ENCODE data around the gene FNDC3B.

Gene FNDC3B

DNA sequence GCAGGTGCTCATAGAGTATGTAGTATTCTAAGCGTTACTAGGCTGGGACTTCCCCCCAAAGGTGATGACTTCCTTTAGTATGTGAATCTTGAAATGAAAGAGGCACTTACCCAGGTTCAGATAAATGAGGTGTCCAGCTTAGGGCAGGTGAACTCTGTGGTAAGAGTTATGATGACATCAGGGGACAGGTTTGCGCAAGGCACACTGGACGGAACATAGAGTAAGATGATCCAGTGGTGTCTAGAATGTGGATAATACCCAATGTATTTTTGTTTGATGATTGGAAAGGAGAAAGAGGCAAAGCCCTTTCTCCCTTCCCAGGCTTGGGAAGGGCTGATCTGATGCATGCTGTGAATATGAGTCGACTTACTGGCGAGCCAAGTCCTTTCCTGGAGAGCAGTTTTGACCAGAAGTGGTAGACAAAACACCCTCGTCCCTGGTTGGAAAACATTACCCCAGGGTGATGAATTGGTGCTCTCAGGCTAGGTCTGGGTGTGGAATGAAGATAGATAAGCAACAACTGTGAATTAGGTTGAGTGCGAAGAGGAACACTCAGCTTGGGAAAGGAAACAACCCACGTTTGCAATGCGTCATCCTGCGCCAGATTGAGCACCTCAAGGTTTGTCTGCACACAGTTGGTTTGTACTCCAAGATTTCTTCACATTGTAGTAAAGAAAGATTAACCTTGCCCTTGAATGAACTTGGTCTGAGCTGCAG is 284.7 kb downstream of the FNDC3B start:
- no peak for DNase-seq

DNA sequence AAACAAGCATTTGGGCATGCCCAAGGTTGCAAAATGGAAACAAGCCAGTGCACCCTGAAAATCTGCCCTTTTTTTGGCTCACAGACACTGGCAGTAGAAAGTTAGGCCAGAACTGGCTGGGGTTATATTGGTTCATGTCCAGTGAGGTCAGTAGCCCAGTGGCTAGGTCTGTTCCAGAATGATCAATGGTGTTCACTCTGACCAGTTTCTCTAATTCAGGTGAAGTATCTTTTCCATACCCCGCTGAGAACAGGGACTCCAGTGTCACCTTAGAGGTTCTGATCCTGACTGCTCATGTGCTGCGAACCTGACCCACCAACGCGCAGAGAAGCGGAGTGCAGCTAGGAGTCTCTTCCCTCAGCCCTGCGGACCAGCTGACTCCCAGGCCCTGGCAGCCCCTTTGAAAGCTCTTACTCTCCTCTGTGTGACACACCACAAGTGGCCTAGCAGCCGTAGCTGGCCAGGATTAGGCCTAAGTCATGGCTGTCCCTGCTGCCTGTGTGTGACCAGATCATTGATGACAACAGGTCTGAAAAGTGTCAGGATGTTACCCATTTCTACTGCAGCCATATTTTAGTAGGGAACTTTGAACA is 285.3 kb downstream of the FNDC3B start:
- DNase-seq: no peak

DNA sequence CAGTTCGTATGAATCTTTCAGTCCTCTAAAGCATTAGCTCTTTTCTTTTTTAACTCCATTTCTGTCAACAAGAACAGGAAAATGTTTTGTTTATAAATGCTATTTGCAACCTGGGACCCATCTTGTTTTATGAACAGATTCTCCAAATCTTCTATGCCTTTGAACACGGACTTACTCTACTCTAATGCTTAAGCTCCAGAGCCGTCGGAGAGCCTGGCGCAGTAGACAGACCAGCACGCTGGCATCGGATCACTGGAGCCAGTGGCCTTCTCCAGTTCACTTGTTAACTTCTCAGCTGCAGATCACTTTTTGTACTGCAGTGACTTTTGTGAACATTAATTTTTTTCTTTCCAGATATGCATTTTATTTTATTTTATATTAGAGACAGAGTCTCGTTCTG is 286.1 kb downstream of the FNDC3B start:
- DNase-seq: no peak

DNA sequence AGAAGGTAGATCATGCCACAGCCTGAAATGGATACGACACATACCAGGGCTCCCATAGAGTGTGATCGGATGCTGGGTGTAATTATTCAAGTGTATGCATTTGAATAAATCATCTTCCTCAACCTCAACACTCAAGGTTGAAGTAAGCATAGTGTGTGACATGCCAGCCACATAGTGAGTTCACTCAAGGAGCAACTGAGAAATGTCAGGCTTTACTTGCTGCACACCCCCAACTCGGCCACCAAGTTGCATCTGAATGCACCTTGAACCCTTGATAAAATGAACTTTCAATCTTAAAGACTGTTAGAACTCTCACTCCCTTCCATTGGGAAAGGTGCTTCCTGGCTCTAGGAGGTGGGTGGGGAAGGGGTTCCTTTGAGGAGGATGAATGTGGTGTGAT is 287.6 kb downstream of the FNDC3B start:
- DNase-seq: no peak

DNA sequence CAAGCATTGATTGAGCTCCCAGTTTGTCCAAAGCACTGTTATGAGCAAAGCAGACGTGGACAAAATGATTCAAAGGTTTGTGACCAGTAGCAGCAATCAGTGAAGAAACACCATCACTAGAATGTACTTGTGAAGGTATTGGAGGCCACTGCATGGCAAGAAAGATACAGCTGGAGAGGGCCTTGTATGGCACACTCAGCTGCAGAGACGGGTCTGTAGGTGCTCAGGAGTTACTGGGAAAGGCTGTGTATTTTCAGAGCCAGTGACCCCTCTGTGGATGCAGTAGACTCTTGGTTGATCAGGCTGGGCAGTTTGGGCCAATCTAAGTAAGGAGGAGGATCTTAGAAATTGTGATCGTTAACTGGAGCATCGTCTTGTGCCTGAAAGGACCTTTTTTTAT is 288.9 kb downstream of the FNDC3B start:
- DNase-seq: no peak

DNA sequence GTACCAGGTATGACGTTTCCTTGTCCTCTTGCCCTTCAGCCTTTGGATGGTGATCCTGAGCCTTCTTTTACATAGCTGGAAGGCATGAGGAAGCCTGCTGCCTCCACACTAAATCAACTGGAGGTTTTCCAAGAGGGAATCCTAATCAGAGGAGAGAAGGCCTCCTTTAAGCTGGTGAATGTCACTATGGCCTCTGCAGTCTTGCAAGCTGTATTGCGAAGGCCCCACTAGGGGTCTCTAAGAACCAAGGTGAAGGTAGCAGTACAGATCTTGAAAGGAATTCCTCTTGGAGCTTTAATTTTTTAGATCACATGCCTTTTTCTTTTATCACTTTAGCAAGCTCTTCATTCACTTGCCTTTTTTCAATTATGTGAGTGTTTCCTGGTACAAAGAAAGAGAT is 289.7 kb downstream of the FNDC3B start:
- no peak for DNase-seq

DNA sequence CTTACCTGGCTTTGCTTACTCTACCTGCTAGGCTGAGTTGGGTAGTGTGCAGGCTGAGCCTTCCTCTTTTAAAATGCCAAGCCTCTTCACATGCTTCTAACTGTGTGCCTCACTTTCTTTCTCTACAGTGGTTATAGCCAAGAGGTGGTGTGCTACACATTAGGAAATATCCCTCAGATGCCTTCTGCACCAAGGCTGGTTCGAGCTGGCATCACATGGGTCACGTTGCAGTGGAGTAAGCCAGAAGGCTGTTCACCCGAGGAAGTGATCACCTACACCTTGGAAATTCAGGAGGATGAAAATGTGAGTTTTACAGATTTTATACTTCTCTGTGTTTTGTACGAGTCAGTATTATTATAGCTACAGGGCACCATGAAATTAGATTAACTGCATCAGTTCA is 291.0 kb downstream of the FNDC3B start:
- no peak for DNase-seq

DNA sequence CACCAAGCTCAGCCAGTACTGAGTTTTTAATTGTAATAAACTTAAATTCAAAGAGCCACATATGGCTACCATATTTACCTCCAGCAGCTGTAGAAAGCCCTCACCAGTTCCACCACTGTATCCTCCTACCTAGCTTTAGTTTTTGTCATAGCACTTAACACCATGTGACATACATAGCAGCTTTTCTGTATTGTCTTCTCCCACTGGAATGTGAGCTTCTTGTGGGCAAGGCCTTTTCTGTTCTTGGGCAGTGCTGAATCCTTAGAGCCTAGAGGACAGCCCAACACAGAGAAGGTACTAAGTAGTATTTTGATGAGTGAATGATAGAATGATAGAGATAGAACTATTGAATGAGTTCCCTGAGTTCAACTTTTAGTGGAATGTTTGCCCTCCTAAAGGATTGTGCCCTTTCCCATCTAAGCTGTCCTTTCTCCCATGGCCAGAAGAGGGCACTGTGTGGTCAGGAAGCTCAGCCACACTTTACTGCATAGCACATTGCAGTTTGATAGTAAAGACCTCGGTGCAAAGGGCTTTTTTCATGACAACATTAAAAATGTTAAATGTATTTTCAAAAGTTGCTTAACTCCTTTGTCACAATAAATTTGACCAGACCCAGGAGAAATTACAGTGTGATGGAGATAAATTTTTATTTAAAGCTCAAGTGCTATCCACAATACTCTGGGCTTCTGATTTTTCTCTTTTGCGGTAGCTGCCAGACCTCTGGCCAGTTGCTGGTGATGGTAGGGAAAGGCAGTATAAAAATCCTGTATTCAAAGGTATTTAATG is 293.1 kb downstream of the FNDC3B start:
- DNase-seq: no peak

DNA sequence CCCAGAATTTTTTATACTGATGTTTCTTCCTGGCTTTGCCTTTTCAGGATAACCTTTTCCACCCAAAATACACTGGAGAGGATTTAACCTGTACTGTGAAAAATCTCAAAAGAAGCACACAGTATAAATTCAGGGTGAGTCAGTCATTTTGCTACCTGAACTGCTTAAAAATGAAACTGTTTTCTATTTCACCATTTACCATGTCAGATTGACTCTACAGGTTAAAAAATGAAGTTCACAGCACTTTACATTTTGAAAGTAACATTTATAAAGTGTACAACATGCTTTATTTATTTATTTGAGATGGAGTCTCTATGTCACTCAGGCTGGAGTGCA is 293.6 kb downstream of the FNDC3B start:
- no peak for DNase-seq

DNA sequence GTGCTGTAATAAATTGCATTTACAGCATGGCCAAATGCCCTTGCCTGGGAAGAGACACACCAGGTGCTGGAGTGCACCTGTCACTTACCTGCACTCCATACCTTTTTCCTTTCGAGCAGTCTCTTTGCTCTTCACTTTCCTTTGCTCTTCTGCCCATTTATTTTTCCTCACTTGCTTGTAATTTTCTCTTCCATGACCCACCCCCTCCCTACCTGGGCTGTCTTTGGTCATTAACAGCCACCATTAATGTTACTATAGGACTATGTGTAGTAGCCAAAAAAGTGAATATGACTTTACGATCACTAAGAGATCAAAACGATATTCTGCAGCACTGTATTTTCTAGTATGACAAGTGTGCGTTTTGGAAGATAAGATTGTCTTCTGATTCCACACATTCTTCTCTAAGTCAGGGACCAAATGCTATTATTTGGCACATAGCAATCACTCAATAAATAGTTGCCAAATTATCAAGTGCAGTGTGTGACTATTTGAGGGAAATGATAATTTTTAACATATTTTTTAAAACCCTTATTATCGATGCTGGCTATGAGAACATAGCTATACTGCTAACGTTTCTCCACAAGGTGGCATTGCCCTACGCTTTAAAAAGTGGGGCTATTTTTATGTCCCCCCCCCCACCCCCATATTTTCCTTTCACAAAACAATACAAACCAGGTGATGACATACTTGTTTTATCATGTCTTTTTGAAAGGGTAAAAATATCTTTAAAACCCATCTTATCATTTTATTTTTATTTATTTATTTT is 294.5 kb downstream of the FNDC3B start:
- no peak for DNase-seq

DNA sequence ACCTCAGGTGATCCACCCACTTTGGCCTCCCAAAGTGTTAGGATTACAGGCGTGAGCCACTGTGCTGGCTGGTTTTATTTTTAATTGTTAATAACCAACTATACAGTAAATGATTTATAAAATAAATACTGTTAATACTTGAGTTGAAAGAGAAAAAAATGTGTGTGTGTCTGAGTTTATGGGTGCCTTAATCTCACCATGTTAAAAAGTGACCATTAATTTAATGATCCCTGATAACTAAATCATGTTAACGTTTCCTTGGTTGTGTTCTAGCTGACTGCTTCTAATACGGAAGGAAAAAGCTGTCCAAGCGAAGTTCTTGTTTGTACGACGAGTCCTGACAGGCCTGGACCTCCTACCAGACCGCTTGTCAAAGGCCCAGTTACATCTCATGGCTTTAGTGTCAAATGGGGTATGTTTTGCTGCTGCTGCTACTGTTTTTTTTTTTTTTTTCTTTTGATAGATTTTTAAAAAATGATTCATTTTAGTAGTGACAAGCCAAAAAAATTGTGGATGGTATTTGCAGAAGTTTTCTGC is 295.4 kb downstream of the FNDC3B start:
- DNase-seq: no peak

DNA sequence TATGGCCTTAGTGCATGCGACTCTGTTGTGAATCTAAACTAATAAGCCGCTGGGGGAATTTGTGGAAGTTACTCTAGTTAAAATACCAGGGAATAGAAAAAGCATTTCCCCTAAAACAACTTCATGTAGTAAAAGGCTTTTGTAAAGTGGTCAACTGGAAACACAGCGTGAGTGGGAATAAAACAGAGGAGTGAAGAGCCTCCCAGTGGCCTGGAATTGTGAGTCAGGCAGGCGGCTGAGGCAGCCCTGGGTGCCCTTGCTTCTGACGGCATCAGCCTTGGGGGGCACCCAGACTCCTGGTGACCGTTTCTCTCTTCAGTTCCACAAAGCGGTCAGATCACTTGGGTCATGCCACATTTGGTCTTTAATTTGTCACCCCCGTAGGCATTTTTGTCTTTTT is 300.5 kb downstream of the FNDC3B start:
- DNase-seq: no peak

DNA sequence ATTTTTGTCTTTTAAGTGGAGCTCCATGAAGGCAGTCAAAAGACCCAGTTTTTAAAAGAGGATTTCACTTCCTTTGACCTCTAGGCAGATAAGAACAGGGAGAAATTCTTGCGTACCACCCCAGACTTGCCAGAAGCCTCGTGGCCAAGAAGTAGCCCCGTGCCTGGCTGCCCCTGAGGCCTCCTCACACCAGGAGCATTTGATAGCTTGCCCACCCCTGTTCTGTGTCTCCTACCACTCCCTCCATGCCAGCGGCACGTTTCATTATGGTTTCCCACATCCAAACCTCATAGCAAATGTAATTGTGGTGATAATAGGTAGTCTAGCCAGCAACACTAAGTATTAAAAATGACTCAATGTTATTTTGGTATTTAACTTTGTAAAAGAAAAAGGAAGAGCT is 301.2 kb downstream of the FNDC3B start:
- DNase-seq: no peak

DNA sequence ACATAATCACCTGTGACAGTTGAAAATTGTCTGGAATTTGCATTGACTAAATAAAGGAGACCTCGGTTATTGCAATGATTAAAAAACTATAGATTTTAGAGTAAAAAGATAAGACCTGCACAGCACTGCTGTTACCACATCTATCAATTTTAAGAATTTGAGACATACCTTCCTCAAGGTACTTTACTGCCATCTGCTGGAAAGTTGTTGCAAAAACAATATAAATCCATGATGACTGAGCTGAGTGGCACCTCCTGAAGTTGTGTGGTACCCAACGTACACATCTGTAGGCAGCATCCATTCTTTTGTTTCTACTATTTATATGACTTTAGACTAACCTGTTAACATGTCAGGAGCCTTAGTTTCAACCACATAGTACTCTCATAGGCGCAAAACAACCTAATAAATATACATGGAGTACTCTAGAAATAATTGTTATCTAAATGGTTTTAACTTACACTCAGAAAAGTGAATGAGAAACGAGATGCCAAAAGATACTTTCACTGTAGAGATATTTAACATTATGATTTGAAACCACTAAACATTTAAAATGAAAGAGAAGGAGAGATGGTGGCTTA is 302.2 kb downstream of the FNDC3B start:
- peak; percentile 19 for DNase-seq

DNA sequence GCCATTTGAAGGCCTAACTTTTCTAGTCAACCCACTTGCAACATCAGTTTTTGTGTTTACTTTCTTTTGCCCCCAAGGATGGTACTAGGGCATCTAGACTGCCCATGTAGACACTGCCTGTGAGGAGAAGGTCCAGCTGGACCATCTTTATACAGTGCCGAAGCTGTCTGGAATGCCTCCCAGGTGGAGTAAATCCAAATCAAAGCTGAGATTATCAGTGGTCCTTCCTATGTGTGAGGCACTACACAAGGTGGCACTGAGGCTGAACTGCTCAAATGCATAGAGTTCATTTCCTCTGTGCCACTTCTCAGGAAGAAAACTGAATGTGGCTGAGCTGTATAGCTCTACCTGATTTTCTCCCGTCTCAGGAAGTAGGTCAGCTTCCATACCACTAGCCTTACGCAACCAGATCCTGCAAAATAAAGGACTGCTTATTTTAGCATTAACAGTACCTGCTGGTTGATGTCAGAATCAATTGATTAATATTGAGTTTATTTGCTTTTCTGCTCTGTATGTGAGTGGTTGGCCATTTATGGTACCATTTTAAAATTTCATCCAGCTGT is 302.8 kb downstream of the FNDC3B start:
- no peak for DNase-seq

DNA sequence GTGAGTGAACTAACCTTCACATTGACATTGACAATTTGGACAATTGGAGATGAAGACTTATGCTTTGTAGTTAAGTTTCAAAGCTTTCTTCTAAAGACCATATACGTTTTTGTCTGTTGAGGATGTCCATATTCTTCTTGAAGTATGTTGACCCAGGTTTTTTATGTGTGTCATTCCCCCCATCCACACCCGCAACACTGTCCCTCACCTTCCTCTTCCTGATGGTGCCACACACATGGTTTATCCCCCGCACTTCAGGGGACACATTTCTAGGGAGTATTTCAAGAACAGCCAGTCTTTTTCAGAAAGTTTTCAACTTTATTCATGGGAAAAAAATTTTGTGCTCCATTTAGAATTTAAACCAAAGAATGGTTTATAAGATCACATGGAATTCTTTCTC is 303.7 kb downstream of the FNDC3B start:
- no peak for DNase-seq

DNA sequence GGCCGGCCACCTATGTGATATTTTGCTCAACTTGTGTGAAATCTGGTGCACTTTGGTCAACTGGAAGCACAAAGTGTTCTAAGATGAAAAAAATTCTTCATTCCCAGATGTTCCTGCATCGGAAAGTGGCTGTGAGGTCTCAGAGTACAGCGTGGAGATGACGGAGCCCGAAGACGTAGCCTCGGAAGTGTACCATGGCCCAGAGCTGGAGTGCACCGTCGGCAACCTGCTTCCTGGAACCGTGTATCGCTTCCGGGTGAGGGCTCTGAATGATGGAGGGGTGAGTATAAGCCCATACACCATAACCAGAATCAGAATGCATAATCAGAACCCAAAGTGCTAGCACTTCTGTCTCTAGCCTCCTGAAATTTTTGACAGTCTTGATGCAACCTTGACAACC is 304.6 kb downstream of the FNDC3B start:
- DNase-seq: no peak

DNA sequence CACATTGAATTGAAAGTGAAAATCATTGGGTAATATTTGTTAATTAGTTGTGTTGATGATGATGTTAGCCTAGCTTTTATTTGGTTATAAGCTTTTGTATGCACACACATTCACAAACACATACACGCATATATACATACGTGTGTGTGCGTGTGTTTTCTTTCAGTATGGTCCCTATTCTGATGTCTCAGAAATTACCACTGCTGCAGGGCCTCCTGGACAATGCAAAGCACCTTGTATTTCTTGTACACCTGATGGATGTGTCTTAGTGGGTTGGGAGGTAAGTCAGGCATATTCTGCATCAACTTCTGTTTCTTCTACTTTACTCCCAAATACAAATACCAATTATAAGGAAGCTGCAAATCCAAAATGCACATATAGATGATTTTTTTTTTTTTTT is 306.8 kb downstream of the FNDC3B start:
- DNase-seq: no peak

DNA sequence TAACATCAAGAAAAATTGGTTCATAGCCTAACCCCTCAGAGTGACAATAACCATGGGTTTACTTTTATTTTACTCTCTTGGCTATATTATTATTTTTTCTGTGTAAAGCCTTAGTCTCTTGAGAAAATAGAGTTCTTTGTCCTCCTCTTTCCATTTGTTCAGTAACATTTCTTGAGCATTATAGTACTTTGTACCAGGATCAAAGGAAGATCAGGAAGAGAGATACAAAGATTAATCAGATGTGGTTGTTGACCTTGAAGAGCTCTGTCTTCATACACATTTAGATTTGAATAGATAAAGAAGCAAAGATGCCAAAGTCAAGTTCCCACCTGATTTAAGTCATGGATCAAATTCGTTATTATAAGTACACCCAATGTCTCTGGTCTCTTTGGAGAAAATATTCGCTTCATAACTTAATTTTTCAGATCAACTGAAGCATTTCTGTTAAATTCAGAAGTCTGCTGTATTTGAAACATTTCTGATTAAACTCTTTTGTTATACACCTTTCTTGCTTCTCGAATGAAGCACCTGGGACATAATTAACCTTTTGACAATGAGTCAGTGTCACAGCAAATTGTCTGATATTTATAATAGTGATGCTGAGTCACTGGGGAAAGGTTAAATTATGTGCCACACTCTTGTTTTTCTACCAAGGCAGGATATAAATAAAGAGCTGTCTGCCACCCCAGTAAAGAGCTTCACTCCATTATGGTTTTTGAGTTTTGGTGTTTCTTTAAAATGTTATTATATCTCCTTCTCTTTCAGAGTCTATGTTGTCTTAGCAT is 308.7 kb downstream of the FNDC3B start:
- DNase-seq: no peak

DNA sequence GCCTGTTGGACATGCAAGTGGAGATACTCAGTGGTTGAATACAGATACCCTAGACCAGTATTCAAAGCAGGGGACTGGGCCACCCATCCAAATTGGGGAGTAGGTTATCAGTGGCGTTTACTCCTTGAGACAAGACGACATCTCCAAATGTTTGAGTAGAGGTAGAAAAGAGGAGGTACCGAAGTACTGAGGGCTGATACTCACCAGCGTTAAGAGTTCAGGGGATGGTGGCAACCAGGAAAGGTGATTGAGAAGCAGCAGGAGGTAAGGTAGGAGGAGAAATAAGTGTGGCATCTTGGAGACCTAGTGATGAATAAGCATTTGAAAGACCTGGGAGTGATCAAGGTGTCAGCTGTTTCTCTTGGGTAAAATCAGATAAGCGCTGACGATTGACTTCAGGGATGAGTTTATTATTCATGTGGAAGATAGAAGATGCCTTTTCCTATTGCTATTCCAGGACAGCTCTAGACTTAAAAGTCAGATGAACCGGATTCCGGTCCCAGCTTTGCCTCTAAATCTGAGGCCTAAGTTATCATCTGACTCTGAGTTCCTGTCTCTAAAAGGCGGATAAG is 312.6 kb downstream of the FNDC3B start:
- no peak for DNase-seq

DNA sequence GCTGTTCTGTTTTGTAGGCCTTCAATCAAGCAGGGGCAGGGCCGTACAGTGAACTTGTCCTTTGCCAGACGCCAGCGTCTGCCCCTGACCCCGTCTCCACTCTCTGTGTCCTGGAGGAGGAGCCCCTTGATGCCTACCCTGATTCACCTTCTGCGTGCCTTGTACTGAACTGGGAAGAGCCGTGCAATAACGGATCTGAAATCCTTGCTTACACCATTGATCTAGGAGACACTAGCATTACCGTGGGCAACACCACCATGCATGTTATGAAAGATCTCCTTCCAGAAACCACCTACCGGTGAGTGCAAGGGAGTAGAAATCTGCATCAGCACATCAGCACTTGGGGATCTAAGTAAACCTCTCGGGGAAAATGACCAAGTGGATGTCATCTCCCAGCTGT is 313.4 kb downstream of the FNDC3B start:
- DNase-seq: no peak
